H1 (cell line): ENCODE data around the gene MED13.

Source experiments
- CBX8 ChIP-seq: fragments of 300-800, 300-1000 bp; sonication (generic); IDR thresholded peaks from 2 replicates; pipeline ENCODE4 v1.7.1; 2016; ENCODE audit warnings: low read depth, low read length, borderline replicate concordance
- CHD1 ChIP-seq: IDR thresholded peaks from 2 replicates; pipeline ENCODE4 v1.6.1; 2012; ENCODE audit warnings: low read depth, low read length, improper control_type of control experiment
- CREB1 ChIP-seq: IDR thresholded peaks from 2 replicates; pipeline ENCODE4 v1.6.1; 2012; ENCODE audit warnings: inconsistent platforms
- CTCF ChIP-seq, 3 experiments: IDR thresholded peaks; 1 replicate in 2 of 3; 2 replicates in 1 of 3; pipeline versions ENCODE4 v1.5.1 to v1.6.1; 2011; ENCODE audit warnings: low read length in 3 of 3, mild to moderate bottlenecking in 3 of 3, inconsistent platforms in 2 of 3, low read depth in 1 of 3, moderate library complexity in 1 of 3; ENCODE audit not compliant: insufficient read depth in 1 of 3; ENCODE audit errors: control extremely low read depth in 1 of 3
- EP300 ChIP-seq, 2 experiments: IDR thresholded peaks; 1 replicate in 1 of 2; 2 replicates in 1 of 2; pipeline ENCODE4 v1.6.1; 2011 to 2012; ENCODE audit warnings: low read depth in 2 of 2, low read length in 2 of 2, mild to moderate bottlenecking in 2 of 2, borderline replicate concordance in 1 of 2, inconsistent platforms in 1 of 2, moderate library complexity in 1 of 2
- EZH2 ChIP-seq: fragments of 200-600 bp; sonication (generic); IDR thresholded peaks from 2 replicates; pipeline ENCODE4 v1.7.1; 2012; ENCODE audit warnings: low read depth, mild to moderate bottlenecking, moderate library complexity, low read length, inconsistent platforms; ENCODE audit not compliant: severe bottlenecking
- FOSL1 ChIP-seq: IDR thresholded peaks from 2 replicates; pipeline ENCODE4 v1.6.1; 2011; ENCODE audit warnings: mild to moderate bottlenecking, low read depth, low read length, moderate library complexity; ENCODE audit not compliant: insufficient read depth
- POLR2A ChIP-seq, 2 experiments: IDR thresholded peaks; 1 replicate in 1 of 2; 2 replicates in 1 of 2; pipeline ENCODE4 v1.6.1; 2011; ENCODE audit warnings: low read depth in 2 of 2, low read length in 2 of 2, mild to moderate bottlenecking in 2 of 2; ENCODE audit errors: control extremely low read depth in 1 of 2
- RBBP5 ChIP-seq: IDR thresholded peaks from 2 replicates; pipeline ENCODE4 v1.7.1; 2012; ENCODE audit warnings: low read depth, mild to moderate bottlenecking, inconsistent platforms, low read length, moderate library complexity, borderline replicate concordance
- RXRA ChIP-seq: IDR thresholded peaks from 2 replicates; pipeline ENCODE4 v1.6.1; 2011; ENCODE audit warnings: low read depth, mild to moderate bottlenecking, low read length, moderate library complexity; ENCODE audit not compliant: insufficient read depth
- SIN3A ChIP-seq, 2 experiments: IDR thresholded peaks in 1 of 2; conservative IDR thresholded peaks in 1 of 2; 2 replicates each; pipeline ENCODE4 v1.6.1; 2011 to 2012; ENCODE audit warnings: low read length in 2 of 2, improper control_type of control experiment in 1 of 2, low read depth in 1 of 2, mild to moderate bottlenecking in 1 of 2
- USF2 ChIP-seq: IDR thresholded peaks from 2 replicates; pipeline ENCODE4 v1.6.1; 2011; ENCODE audit warnings: low read length, improper control_type of control experiment
- YY1 ChIP-seq: IDR thresholded peaks from 2 replicates; pipeline ENCODE4 v1.6.1; 2011; ENCODE audit warnings: low read depth, mild to moderate bottlenecking, low read length

GRCh38 chr17:62109378-62109902 lies 44.4 kb upstream of the MED13 start:
- TF ChIP-seq CTCF (IDR thresholded peaks at IDR 0.05; ENCODE audit: control extremely low read depth in 1 of 3, insufficient read depth in 1 of 3, low read depth in 1 of 3, low read length in 3 of 3) = peak; percentile 90 to 99 (median 99)
- TF ChIP-seq YY1 = peak; percentile 75; the same call in 1 of the 2 replicates
- no peak for TF ChIP-seq POLR2A (IDR thresholded peaks at IDR 0.05; ENCODE audit: control extremely low read depth in 1 of 2, low read depth in 2 of 2, low read length in 2 of 2)
- TF ChIP-seq CBX8 = no peak
- TF ChIP-seq CHD1 = no peak
- TF ChIP-seq EP300 (IDR thresholded peaks at IDR 0.05; ENCODE audit: borderline replicate concordance in 1 of 2, low read depth in 2 of 2, low read length in 2 of 2) = no peak
- TF ChIP-seq EZH2 = no peak
- TF ChIP-seq SIN3A (conservative IDR thresholded peaks at IDR 0.05 in 1 of 2, IDR thresholded peaks at IDR 0.05 in 1 of 2; ENCODE audit: low read depth in 1 of 2, low read length in 2 of 2) = peak in 1 of 2 experiments; percentile 60; a peak in 1 of 4 replicates
- no peak for TF ChIP-seq RBBP5
- no peak for TF ChIP-seq FOSL1
- no peak for TF ChIP-seq RXRA
- TF ChIP-seq USF2 = no peak
- TF ChIP-seq CREB1 = peak; percentile 26; the same call in 1 of the 2 replicates
